ENCODE results near the gene ABCA12. TPM values are rescaled to one million over a fixed set of nuclear protein-coding genes. Genes with fewer than 3 reads are reported as not detected.

The ABCA12 gene
- total RNA-seq, 1 donor from 2014 or later, result not detected

GRCh38 chr2:215059724-215060123 is 78.7 kb downstream of the ABCA12 start:
- intact Hi-C loops (cut with micrococcal nuclease), result no loop called here
- H3K36me3 Mint-ChIP-seq (ENCODE audit: low read depth), result no peaks in the 10 kb centered on the region
- no peaks in the 10 kb centered on the region for H3K27me3 Mint-ChIP-seq (ENCODE audit: low read depth)
- H3K4me1 Mint-ChIP-seq (ENCODE audit: low read depth), result no peaks in the 10 kb centered on the region
- H3K9me3 Mint-ChIP-seq, result no peaks in the 10 kb centered on the region
- no peak overlapping the region for H3K4me3 Mint-ChIP-seq (ENCODE audit: low read depth)
- H3K27ac Mint-ChIP-seq, result no peak overlapping the region
- no peak for DNase-seq (ENCODE audit: low spot score)

- no peaks in the 10 kb centered on the region for H3K27me3 Mint-ChIP-seq (ENCODE audit: low read depth)
- no peak overlapping the region for H3K4me3 Mint-ChIP-seq (ENCODE audit: low read depth)
- no peaks in the 10 kb centered on the region for H3K4me1 Mint-ChIP-seq (ENCODE audit: low read depth)
- H3K36me3 Mint-ChIP-seq (ENCODE audit: low read depth), result no peaks in the 10 kb centered on the region
- no peak overlapping the region for H3K27ac Mint-ChIP-seq
- H3K9me3 Mint-ChIP-seq, result no peaks in the 10 kb centered on the region
- intact Hi-C loops (cut with micrococcal nuclease), result no loop called here
- DNase-seq (ENCODE audit: low spot score), result no peak
These were observed 82.5 kb downstream of the ABCA12 start for GRCh38 chr2:215055891-215056290.

- no peaks in the 10 kb centered on the region for H3K27me3 Mint-ChIP-seq (ENCODE audit: low read depth)
- no peak overlapping the region for H3K4me3 Mint-ChIP-seq (ENCODE audit: low read depth)
- DNase-seq (ENCODE audit: low spot score), result no peak
- intact Hi-C loops (cut with micrococcal nuclease), result no loop called here
- H3K4me1 Mint-ChIP-seq (ENCODE audit: low read depth), result no peaks in the 10 kb centered on the region
- H3K27ac Mint-ChIP-seq, result no peak overlapping the region
- no peaks in the 10 kb centered on the region for H3K36me3 Mint-ChIP-seq (ENCODE audit: low read depth)
- no peaks in the 10 kb centered on the region for H3K9me3 Mint-ChIP-seq
These were observed 85.6 kb downstream of the ABCA12 start for GRCh38 chr2:215052810-215053209.

- Mint-ChIP-seq H3K4me3 (ENCODE audit: low read depth) (no peak overlapping the region), H3K27me3 (ENCODE audit: low read depth) (no peaks in the 10 kb centered on the region), H3K36me3 (ENCODE audit: low read depth) (no peaks in the 10 kb centered on the region), H3K27ac (no peak overlapping the region), H3K9me3 (no peaks in the 10 kb centered on the region), H3K4me1 (ENCODE audit: low read depth) (no peaks in the 10 kb centered on the region)
- intact Hi-C loops (cut with micrococcal nuclease), result no loop called here
- no peak for DNase-seq (ENCODE audit: low spot score)
These were observed 86.0 kb downstream of the ABCA12 start for GRCh38 chr2:215052404-215052803.

- Mint-ChIP-seq H3K27me3 (ENCODE audit: low read depth) (no peaks in the 10 kb centered on the region), H3K4me1 (ENCODE audit: low read depth) (no peaks in the 10 kb centered on the region), H3K27ac (no peak overlapping the region), H3K4me3 (ENCODE audit: low read depth) (no peak overlapping the region), H3K36me3 (ENCODE audit: low read depth) (no peaks in the 10 kb centered on the region), H3K9me3 (no peaks in the 10 kb centered on the region)
- intact Hi-C loops (cut with micrococcal nuclease), result no loop called here
- no peak for DNase-seq (ENCODE audit: low spot score)
These were observed 89.1 kb downstream of the ABCA12 start for GRCh38 chr2:215049341-215049740.

- H3K36me3 Mint-ChIP-seq (ENCODE audit: low read depth), result no peaks in the 10 kb centered on the region
- H3K4me1 Mint-ChIP-seq (ENCODE audit: low read depth), result no peaks in the 10 kb centered on the region
- H3K27ac Mint-ChIP-seq, result no peak overlapping the region
- no peak for DNase-seq (ENCODE audit: low spot score)
- H3K4me3 Mint-ChIP-seq (ENCODE audit: low read depth), result no peak overlapping the region
- no peaks in the 10 kb centered on the region for H3K9me3 Mint-ChIP-seq
- no peaks in the 10 kb centered on the region for H3K27me3 Mint-ChIP-seq (ENCODE audit: low read depth)
- intact Hi-C loops (cut with micrococcal nuclease), result no loop called here
These were observed 100.0 kb downstream of the ABCA12 start for GRCh38 chr2:215038421-215038820.

GRCh38 chr2:215036314-215036713 is 102.1 kb downstream of the ABCA12 start:
- Mint-ChIP-seq H3K9me3 (no peaks in the 10 kb centered on the region), H3K4me3 (ENCODE audit: low read depth) (no peak overlapping the region), H3K27me3 (ENCODE audit: low read depth) (no peaks in the 10 kb centered on the region), H3K27ac (no peak overlapping the region), H3K36me3 (ENCODE audit: low read depth) (no peaks in the 10 kb centered on the region), H3K4me1 (ENCODE audit: low read depth) (no peaks in the 10 kb centered on the region)
- intact Hi-C loops (cut with micrococcal nuclease), result no loop called here
- no peak for DNase-seq (ENCODE audit: low spot score)

GRCh38 chr2:215034154-215034553 is 104.3 kb downstream of the ABCA12 start:
- no peak for DNase-seq (ENCODE audit: low spot score)
- intact Hi-C loops (cut with micrococcal nuclease), result no loop called here
- no peak overlapping the region for H3K4me3 Mint-ChIP-seq (ENCODE audit: low read depth)
- no peaks in the 10 kb centered on the region for H3K36me3 Mint-ChIP-seq (ENCODE audit: low read depth)
- no peak overlapping the region for H3K27ac Mint-ChIP-seq
- no peaks in the 10 kb centered on the region for H3K27me3 Mint-ChIP-seq (ENCODE audit: low read depth)
- no peaks in the 10 kb centered on the region for H3K4me1 Mint-ChIP-seq (ENCODE audit: low read depth)
- H3K9me3 Mint-ChIP-seq, result no peaks in the 10 kb centered on the region

- Mint-ChIP-seq H3K4me1 (ENCODE audit: low read depth) (no peaks in the 10 kb centered on the region), H3K36me3 (ENCODE audit: low read depth) (no peaks in the 10 kb centered on the region), H3K9me3 (no peaks in the 10 kb centered on the region), H3K27me3 (ENCODE audit: low read depth) (no peaks in the 10 kb centered on the region), H3K4me3 (ENCODE audit: low read depth) (no peak overlapping the region), H3K27ac (no peak overlapping the region)
- intact Hi-C loops (cut with micrococcal nuclease), result no loop called here
- DNase-seq (ENCODE audit: low spot score), result no peak
These were observed 106.3 kb downstream of the ABCA12 start for GRCh38 chr2:215032153-215032552.

GRCh38 chr2:215031321-215031720 is 107.1 kb downstream of the ABCA12 start:
- Mint-ChIP-seq H3K4me3 (ENCODE audit: low read depth) (no peak overlapping the region), H3K36me3 (ENCODE audit: low read depth) (no peaks in the 10 kb centered on the region), H3K4me1 (ENCODE audit: low read depth) (no peaks in the 10 kb centered on the region), H3K9me3 (no peaks in the 10 kb centered on the region), H3K27me3 (ENCODE audit: low read depth) (no peaks in the 10 kb centered on the region), H3K27ac (no peak overlapping the region)
- intact Hi-C loops (cut with micrococcal nuclease), result no loop called here
- no peak for DNase-seq (ENCODE audit: low spot score)

GRCh38 chr2:215029936-215030335 is 108.5 kb downstream of the ABCA12 start:
- intact Hi-C loops (cut with micrococcal nuclease), result no loop called here
- no peak overlapping the region for H3K4me3 Mint-ChIP-seq (ENCODE audit: low read depth)
- DNase-seq (ENCODE audit: low spot score), result no peak
- no peaks in the 10 kb centered on the region for H3K27me3 Mint-ChIP-seq (ENCODE audit: low read depth)
- H3K27ac Mint-ChIP-seq, result no peak overlapping the region
- no peaks in the 10 kb centered on the region for H3K9me3 Mint-ChIP-seq
- H3K4me1 Mint-ChIP-seq (ENCODE audit: low read depth), result no peaks in the 10 kb centered on the region
- no peaks in the 10 kb centered on the region for H3K36me3 Mint-ChIP-seq (ENCODE audit: low read depth)

GRCh38 chr2:215028231-215028630 is 110.2 kb downstream of the ABCA12 start:
- H3K4me3 Mint-ChIP-seq (ENCODE audit: low read depth), result no peak overlapping the region
- intact Hi-C loops (cut with micrococcal nuclease), result no loop called here
- no peaks in the 10 kb centered on the region for H3K9me3 Mint-ChIP-seq
- H3K36me3 Mint-ChIP-seq (ENCODE audit: low read depth), result no peaks in the 10 kb centered on the region
- no peaks in the 10 kb centered on the region for H3K27me3 Mint-ChIP-seq (ENCODE audit: low read depth)
- DNase-seq (ENCODE audit: low spot score), result no peak
- H3K4me1 Mint-ChIP-seq (ENCODE audit: low read depth), result no peaks in the 10 kb centered on the region
- no peak overlapping the region for H3K27ac Mint-ChIP-seq

GRCh38 chr2:215027779-215028178 is 110.6 kb downstream of the ABCA12 start:
- Mint-ChIP-seq H3K27ac (no peak overlapping the region), H3K36me3 (ENCODE audit: low read depth) (no peaks in the 10 kb centered on the region), H3K9me3 (no peaks in the 10 kb centered on the region), H3K27me3 (ENCODE audit: low read depth) (no peaks in the 10 kb centered on the region), H3K4me3 (ENCODE audit: low read depth) (no peak overlapping the region), H3K4me1 (ENCODE audit: low read depth) (no peaks in the 10 kb centered on the region)
- intact Hi-C loops (cut with micrococcal nuclease), result no loop called here
- DNase-seq (ENCODE audit: low spot score), result no peak

GRCh38 chr2:215022910-215023309 is 115.5 kb downstream of the ABCA12 start:
- intact Hi-C loops (cut with micrococcal nuclease), result no loop called here
- no peak overlapping the region for H3K4me3 Mint-ChIP-seq (ENCODE audit: low read depth)
- no peaks in the 10 kb centered on the region for H3K4me1 Mint-ChIP-seq (ENCODE audit: low read depth)
- H3K36me3 Mint-ChIP-seq (ENCODE audit: low read depth), result no peaks in the 10 kb centered on the region
- no peaks in the 10 kb centered on the region for H3K27me3 Mint-ChIP-seq (ENCODE audit: low read depth)
- no peak for DNase-seq (ENCODE audit: low spot score)
- H3K27ac Mint-ChIP-seq, result no peak overlapping the region
- H3K9me3 Mint-ChIP-seq, result no peaks in the 10 kb centered on the region
